HepG2 (cell line): ENCODE results near the gene HRH3. TPM values are rescaled to one million over a fixed set of nuclear protein-coding genes. Genes with fewer than 3 reads are reported as not detected.

Source experiments
- CEBPB ChIP-seq: IDR thresholded peaks from 2 replicates; pipeline ENCODE4 v1.6.1; 2011; ENCODE audit warnings: low read depth, low read length, improper control_type of control experiment, borderline replicate concordance
- CEBPG ChIP-seq: IDR thresholded peaks from 2 replicates; pipeline ENCODE4 v1.6.1; 2016
- ELF1 ChIP-seq: sonication (generic); formaldehyde crosslinking; IDR thresholded peaks from 2 replicates; pipeline ENCODE4 v1.4.0; 2020; ENCODE audit warnings: missing genetic modification reagents
- IKZF4 ChIP-seq: sonication (generic); formaldehyde crosslinking; IDR thresholded peaks from 2 replicates; pipeline ENCODE4 v1.5.1; 2020; ENCODE audit warnings: borderline replicate concordance, mild to moderate bottlenecking, low read depth, missing genetic modification reagents; ENCODE audit errors: not compliant biosample characterization
- MLLT10 ChIP-seq: sonication (generic); formaldehyde crosslinking; IDR thresholded peaks from 2 replicates; pipeline ENCODE4 v1.4.0; 2020; ENCODE audit warnings: missing genetic modification reagents
- SCMH1 ChIP-seq: sonication (generic); formaldehyde crosslinking; IDR thresholded peaks from 2 replicates; pipeline ENCODE4 v1.9.0; 2021; ENCODE audit warnings: missing genetic modification reagents, mild to moderate bottlenecking, borderline replicate concordance
- TAF1 ChIP-seq: sonication (generic); formaldehyde crosslinking; IDR thresholded peaks from 2 replicates; pipeline ENCODE4 v1.4.0; 2020; ENCODE audit warnings: missing genetic modification reagents
- ZMAT3 ChIP-seq: sonication (generic); formaldehyde crosslinking; conservative IDR thresholded peaks from 2 replicates; pipeline ENCODE4 v1.7.0; 2021; ENCODE audit warnings: missing genetic modification reagents
- ZNF501 ChIP-seq: sonication (generic); formaldehyde crosslinking; IDR thresholded peaks from 2 replicates; pipeline ENCODE4 v1.5.1; 2020; ENCODE audit warnings: mild to moderate bottlenecking, moderate library complexity, missing genetic modification reagents
- polyA plus RNA-seq, 8 experiments: library from polyadenylated mRNA; depleted of rRNA in 3 of 8; stranded (reverse) in 7 of 8; unstranded in 1 of 8; fragments of >200 nt; fragmentation: Illumina TruSeq in 4 of 8; extraction: Trizol in 4 of 8; gene quantifications; 2 replicates each; pipeline versions ENCODE4 v1.2.1 to v1.2.3, GENCODE V29; 2011 to 2016; ENCODE audit warnings: low read depth in 4 of 8, missing spikeins in 1 of 8, mixed read lengths in 1 of 8; ENCODE audit not compliant: insufficient read depth in 1 of 8
- total RNA-seq, 5 experiments: library from RNA; depleted of rRNA; stranded (reverse); fragments of >200 nt; fragmentation: Illumina TruSeq; extraction: Trizol; gene quantifications; 2 replicates each; pipeline ENCODE4 v1.2.3, GENCODE V29; 2016; ENCODE audit warnings: low read depth in 1 of 5
- TF ChIP-seq, protein P1 (sequence below): sonication (generic); formaldehyde crosslinking; IDR thresholded peaks from 2 replicates; pipeline ENCODE4 v1.5.0; 2020; ENCODE audit warnings: mild to moderate bottlenecking, missing genetic modification reagents
- TF ChIP-seq, protein P2 (sequence below): sonication (generic); formaldehyde crosslinking; IDR thresholded peaks from 2 replicates; pipeline ENCODE4 v1.5.0; 2020; ENCODE audit warnings: mild to moderate bottlenecking, low read depth, missing genetic modification reagents, borderline replicate concordance
- TF ChIP-seq, protein P3 (sequence below): sonication (generic); formaldehyde crosslinking; IDR thresholded peaks from 2 replicates; pipeline ENCODE4 v1.8.1; 2023; ENCODE audit warnings: missing genetic modification reagents, inconsistent platforms, borderline replicate concordance
- TF ChIP-seq, protein P4 (sequence below): sonication (generic); formaldehyde crosslinking; IDR thresholded peaks from 2 replicates; pipeline ENCODE4 v1.5.0; 2020; ENCODE audit warnings: mild to moderate bottlenecking, missing genetic modification reagents, borderline replicate concordance
- TF ChIP-seq, protein P5 (sequence below): sonication (generic); formaldehyde crosslinking; IDR thresholded peaks from 2 replicates; pipeline ENCODE4 v1.4.0; 2020; ENCODE audit warnings: mild to moderate bottlenecking, low read depth, missing genetic modification reagents

HRH3 gene
- total and polyA plus RNA-seq, 2 of the 13 experiments (the other 11 are each of a cell fraction or from before 2014, with no cell fraction given): 0.18 TPM; not detected in 1

DNA sequence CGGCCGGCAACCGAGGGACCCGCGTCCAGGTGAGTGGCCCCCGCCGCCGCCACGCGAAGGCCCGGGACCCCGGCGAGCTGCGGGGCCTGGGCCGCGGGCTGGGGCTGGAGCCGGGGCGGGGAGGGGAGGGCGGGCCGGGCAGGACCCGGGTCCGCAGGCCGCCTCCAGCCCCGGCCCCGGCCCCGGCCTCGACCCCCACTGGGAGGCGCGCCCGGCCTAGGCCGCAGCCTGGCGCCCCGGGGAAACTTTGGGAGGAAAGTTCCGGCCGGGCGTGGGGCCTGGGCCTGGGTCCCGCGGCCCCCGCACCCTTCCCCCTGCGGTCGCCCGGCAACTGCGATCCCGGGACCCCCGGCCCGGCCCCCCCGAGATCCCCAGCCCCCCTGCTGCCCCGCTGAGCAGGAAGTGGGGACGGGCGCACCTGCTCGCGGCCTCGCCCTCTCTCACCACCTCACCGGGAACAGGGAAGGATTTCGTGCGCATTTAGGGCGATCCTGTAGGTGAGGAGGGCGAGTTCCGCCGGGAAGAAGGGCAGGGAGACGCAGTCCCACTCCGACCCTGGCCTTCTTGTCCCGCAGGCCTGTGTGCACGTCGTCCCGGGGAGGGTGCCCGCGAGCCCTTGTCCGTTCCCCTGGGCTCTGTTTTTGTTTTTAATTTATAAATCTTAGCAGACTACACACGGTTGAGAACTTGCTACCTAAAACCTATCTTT is 18.6 kb upstream of the HRH3 start (continued):
- TF ChIP-seq, protein P1, sequence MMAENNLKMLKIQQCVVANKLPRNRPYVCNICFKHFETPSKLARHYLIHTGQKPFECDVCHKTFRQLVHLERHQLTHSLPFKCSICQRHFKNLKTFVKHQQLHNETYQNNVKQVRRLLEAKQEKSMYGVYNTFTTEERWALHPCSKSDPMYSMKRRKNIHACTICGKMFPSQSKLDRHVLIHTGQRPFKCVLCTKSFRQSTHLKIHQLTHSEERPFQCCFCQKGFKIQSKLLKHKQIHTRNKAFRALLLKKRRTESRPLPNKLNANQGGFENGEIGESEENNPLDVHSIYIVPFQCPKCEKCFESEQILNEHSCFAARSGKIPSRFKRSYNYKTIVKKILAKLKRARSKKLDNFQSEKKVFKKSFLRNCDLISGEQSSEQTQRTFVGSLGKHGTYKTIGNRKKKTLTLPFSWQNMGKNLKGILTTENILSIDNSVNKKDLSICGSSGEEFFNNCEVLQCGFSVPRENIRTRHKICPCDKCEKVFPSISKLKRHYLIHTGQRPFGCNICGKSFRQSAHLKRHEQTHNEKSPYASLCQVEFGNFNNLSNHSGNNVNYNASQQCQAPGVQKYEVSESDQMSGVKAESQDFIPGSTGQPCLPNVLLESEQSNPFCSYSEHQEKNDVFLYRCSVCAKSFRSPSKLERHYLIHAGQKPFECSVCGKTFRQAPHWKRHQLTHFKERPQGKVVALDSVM (CRISPR knock-in tag): no peak
- TF ChIP-seq, protein P2, sequence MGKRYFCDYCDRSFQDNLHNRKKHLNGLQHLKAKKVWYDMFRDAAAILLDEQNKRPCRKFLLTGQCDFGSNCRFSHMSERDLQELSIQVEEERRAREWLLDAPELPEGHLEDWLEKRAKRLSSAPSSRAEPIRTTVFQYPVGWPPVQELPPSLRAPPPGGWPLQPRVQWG (CRISPR knock-in tag): no peak
- TF ChIP-seq, protein P3, sequence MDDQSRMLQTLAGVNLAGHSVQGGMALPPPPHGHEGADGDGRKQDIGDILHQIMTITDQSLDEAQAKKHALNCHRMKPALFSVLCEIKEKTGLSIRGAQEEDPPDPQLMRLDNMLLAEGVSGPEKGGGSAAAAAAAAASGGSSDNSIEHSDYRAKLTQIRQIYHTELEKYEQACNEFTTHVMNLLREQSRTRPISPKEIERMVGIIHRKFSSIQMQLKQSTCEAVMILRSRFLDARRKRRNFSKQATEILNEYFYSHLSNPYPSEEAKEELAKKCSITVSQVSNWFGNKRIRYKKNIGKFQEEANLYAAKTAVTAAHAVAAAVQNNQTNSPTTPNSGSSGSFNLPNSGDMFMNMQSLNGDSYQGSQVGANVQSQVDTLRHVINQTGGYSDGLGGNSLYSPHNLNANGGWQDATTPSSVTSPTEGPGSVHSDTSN (CRISPR knock-in tag): no peak
- TF ChIP-seq TAF1 (peak; percentile 15; the same call in 1 of the 2 replicates), CEBPG (CRISPR knock-in tag) (no peak), ZNF501 (CRISPR knock-in tag) (0 out of 2 replicates have a peak, but pooled peaks have one; percentile 45), SCMH1 (no peak), ZMAT3 (CRISPR knock-in tag) (0 out of 2 replicates have a peak, but pooled peaks have one; percentile 24), CEBPB (no peak), MLLT10 (CRISPR knock-in tag) (no peak), IKZF4 (CRISPR knock-in tag) (no peak), ELF1 (CRISPR knock-in tag) (peak; percentile 62; the same call in 1 of the 2 replicates)
- TF ChIP-seq, protein P4, sequence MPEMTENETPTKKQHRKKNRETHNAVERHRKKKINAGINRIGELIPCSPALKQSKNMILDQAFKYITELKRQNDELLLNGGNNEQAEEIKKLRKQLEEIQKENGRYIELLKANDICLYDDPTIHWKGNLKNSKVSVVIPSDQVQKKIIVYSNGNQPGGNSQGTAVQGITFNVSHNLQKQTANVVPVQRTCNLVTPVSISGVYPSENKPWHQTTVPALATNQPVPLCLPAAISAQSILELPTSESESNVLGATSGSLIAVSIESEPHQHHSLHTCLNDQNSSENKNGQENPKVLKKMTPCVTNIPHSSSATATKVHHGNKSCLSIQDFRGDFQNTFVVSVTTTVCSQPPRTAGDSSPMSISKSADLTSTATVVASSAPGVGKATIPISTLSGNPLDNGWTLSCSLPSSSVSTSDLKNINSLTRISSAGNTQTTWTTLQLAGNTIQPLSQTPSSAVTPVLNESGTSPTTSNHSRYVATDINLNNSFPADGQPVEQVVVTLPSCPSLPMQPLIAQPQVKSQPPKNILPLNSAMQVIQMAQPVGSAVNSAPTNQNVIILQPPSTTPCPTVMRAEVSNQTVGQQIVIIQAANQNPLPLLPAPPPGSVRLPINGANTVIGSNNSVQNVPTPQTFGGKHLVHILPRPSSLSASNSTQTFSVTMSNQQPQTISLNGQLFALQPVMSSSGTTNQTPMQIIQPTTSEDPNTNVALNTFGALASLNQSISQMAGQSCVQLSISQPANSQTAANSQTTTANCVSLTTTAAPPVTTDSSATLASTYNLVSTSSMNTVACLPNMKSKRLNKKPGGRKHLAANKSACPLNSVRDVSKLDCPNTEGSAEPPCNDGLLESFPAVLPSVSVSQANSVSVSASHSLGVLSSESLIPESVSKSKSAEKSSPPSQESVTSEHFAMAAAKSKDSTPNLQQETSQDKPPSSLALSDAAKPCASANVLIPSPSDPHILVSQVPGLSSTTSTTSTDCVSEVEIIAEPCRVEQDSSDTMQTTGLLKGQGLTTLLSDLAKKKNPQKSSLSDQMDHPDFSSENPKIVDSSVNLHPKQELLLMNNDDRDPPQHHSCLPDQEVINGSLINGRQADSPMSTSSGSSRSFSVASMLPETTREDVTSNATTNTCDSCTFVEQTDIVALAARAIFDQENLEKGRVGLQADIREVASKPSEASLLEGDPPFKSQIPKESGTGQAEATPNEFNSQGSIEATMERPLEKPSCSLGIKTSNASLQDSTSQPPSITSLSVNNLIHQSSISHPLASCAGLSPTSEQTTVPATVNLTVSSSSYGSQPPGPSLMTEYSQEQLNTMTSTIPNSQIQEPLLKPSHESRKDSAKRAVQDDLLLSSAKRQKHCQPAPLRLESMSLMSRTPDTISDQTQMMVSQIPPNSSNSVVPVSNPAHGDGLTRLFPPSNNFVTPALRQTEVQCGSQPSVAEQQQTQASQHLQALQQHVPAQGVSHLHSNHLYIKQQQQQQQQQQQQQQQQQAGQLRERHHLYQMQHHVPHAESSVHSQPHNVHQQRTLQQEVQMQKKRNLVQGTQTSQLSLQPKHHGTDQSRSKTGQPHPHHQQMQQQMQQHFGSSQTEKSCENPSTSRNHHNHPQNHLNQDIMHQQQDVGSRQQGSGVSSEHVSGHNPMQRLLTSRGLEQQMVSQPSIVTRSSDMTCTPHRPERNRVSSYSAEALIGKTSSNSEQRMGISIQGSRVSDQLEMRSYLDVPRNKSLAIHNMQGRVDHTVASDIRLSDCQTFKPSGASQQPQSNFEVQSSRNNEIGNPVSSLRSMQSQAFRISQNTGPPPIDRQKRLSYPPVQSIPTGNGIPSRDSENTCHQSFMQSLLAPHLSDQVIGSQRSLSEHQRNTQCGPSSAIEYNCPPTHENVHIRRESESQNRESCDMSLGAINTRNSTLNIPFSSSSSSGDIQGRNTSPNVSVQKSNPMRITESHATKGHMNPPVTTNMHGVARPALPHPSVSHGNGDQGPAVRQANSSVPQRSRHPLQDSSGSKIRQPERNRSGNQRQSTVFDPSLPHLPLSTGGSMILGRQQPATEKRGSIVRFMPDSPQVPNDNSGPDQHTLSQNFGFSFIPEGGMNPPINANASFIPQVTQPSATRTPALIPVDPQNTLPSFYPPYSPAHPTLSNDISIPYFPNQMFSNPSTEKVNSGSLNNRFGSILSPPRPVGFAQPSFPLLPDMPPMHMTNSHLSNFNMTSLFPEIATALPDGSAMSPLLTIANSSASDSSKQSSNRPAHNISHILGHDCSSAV: no peak
- TF ChIP-seq, protein P5, sequence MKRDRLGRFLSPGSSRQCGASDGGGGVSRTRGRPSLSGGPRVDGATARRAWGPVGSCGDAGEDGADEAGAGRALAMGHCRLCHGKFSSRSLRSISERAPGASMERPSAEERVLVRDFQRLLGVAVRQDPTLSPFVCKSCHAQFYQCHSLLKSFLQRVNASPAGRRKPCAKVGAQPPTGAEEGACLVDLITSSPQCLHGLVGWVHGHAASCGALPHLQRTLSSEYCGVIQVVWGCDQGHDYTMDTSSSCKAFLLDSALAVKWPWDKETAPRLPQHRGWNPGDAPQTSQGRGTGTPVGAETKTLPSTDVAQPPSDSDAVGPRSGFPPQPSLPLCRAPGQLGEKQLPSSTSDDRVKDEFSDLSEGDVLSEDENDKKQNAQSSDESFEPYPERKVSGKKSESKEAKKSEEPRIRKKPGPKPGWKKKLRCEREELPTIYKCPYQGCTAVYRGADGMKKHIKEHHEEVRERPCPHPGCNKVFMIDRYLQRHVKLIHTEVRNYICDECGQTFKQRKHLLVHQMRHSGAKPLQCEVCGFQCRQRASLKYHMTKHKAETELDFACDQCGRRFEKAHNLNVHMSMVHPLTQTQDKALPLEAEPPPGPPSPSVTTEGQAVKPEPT (CRISPR knock-in tag): no peak
